Ovary (tissue), 9 donors: ENCODE results near the gene GPER1. TPM values are rescaled to one million over a fixed set of nuclear protein-coding genes. Genes with fewer than 3 reads are reported as not detected.

Source experiments
- DNase-seq, 5 donors: peaks; one replicate each; pipeline ENCODE4 v3.0.0-alpha.2; 2019 to 2020
- H3K27ac ChIP-seq, 2 donors: fragments of 200-600 bp; one replicate each; pipeline versions ENCODE4 v1.5.1 to v1.8.0; 2019 to 2022
- H3K27me3 ChIP-seq: fragments of 200-600 bp; one replicate; pipeline ENCODE4 v1.8.0; 2022
- H3K36me3 ChIP-seq: fragments of 200-600 bp; sonication (generic); one replicate; pipeline ENCODE4 v1.5.1; 2019
- H3K4me1 ChIP-seq: one replicate; pipeline ENCODE4 v1.8.1; 2013; ENCODE audit warnings: mild to moderate bottlenecking, moderate library complexity; ENCODE audit not compliant: insufficient read depth
- H3K4me3 ChIP-seq: fragments of 200-600 bp; sonication (generic); one replicate; pipeline ENCODE4 v1.5.1; 2017
- H3K9me3 ChIP-seq, 2 donors: fragments of 200-600 bp in 1 of 2; sonication (generic) in 1 of 2; one replicate each; pipeline versions ENCODE4 v1.5.1 to v1.8.1; 2013 to 2019; ENCODE audit warnings: mild to moderate bottlenecking in 1 of 2, moderate library complexity in 1 of 2
- CTCF ChIP-seq, 3 donors: fragments of 450-650 bp in 2 of 3; fragments of 200-600 bp in 1 of 3; IDR thresholded peaks; one replicate each; pipeline versions ENCODE4 v1.5.1 to v1.8.0; 2016 to 2022; ENCODE audit warnings: antibody characterized with exemption in 3 of 3, mild to moderate bottlenecking in 1 of 3
- EP300 ChIP-seq: sonication (generic); formaldehyde crosslinking; IDR thresholded peaks from one replicate; pipeline ENCODE4 v1.6.1; 2017; ENCODE audit warnings: antibody characterized with exemption
- POLR2A ChIP-seq: fragments of 450-650 bp; IDR thresholded peaks from one replicate; pipeline ENCODE4 v1.6.1; 2017; ENCODE audit warnings: antibody characterized with exemption, mild to moderate bottlenecking, moderate library complexity
- WGBS, 3 donors: extraction: QIAGEN DNeasy Blood & Tissue Kit in 1 of 3; methylation state at CpG; one replicate each; pipeline versions ENCODE4 v1.1.5 to v1.1.7; 2013 to 2017; 5-methylcytosine and 5-hydroxymethylcytosine counted together
- intact Hi-C, 4 donors: fragments of 100-400 bp; cut with DNase I; formaldehyde crosslinking; loops; one replicate each; pipeline versions ENCODE4 v1.11.0 to v1.15.1; 2022 to 2023
- polyA plus RNA-seq, 2 donors: library from polyadenylated mRNA; stranded (reverse); fragments of 200-250 nt in 1 of 2; fragments of 350-450 nt in 1 of 2; fragmentation: Illumina TruSeq in 1 of 2; extraction: RNeasy Lipid Tissue Mini Kit (QIAGEN cat#74804) in 1 of 2; gene quantifications; one replicate each; pipeline ENCODE4 v1.2.3, GENCODE V29; 2013 to 2014
- total RNA-seq, 7 donors: library from RNA; depleted of rRNA in 2 of 7; stranded (reverse); fragments of >200 nt in 2 of 7; fragmentation: NEBNext Ultra II Directional in 3 of 7; extraction: Animal tissue kit (Norgen Biotek cat#: 25700) in 3 of 7; gene quantifications; one replicate each; pipeline versions ENCODE4 v1.1.0 to v1.2.4, GENCODE V29; 2016 to 2023
- donor health status: DM: no; HTN: no; CAD: no; lungs with moderate emphysema.
- donor health status: DM: no; HTN: no; CAD: no.
- donor health status: Bipolar disorder and iron deficiency.
- donor health status: DM: yes; HTN: yes; CAD: no.
- donor health status: DM: no; HTN: no; CAD: no.
- donor health status: DM: yes; HTN: yes; CAD: no.

GPER1 gene
- total and polyA plus RNA-seq, 9 donors = 0.48 to 7.5 (median 2.9) TPM

GRCh38 chr7:1124164-1124563, 36.3 kb downstream of the GPER1 start:
- DNase-seq = peak in 2 of 5 donors; percentile 35 to 37
- Histone ChIP-seq H3K27me3 (no peaks in the 10 kb centered on the region), H3K4me1 (peaks cover 18% of the 10 kb centered on the region), H3K9me3 (no peaks in the 10 kb centered on the region), H3K27ac (peak overlapping the region in 1 of 2 donors; percentile 55), H3K4me3 (no peak overlapping the region), H3K36me3 (no peaks in the 10 kb centered on the region)
- WGBS, 3 donors = 58 to 60% (median 59%) methylated on average over 11 of the region's 11 CpGs
- TF ChIP-seq CTCF (IDR thresholded peaks at IDR 0.05) (no peak), EP300 (no peak), POLR2A (no peak)
- intact Hi-C loops = no loop called here

GRCh38 chr7:1124816-1125602, 37.1 kb downstream of the GPER1 start:
- peak in 2 of 5 donors; percentile 40 to 47 for DNase-seq
- H3K4me3 ChIP-seq = no peak overlapping the region
- no peaks in the 10 kb centered on the region for H3K9me3 ChIP-seq
- no peaks in the 10 kb centered on the region for H3K36me3 ChIP-seq
- TF ChIP-seq EP300 (no peak), POLR2A (no peak), CTCF (IDR thresholded peaks at IDR 0.05) (no peak)
- WGBS, 3 donors = 45 to 53% (median 53%) methylated on average over 23 of the region's 23 CpGs
- H3K27ac ChIP-seq = no peak overlapping the region
- intact Hi-C loops = loop anchor here in 1 of 4 donors (5.0 kb wide), 1 partner anchor 33 kb away; no protein-coding TSS in a partner anchor
- no peaks in the 10 kb centered on the region for H3K27me3 ChIP-seq
- H3K4me1 ChIP-seq = peaks cover 18% of the 10 kb centered on the region

GRCh38 chr7:1125603-1125969, 37.7 kb downstream of the GPER1 start:
- H3K4me3 ChIP-seq = no peak overlapping the region
- no peaks in the 10 kb centered on the region for H3K36me3 ChIP-seq
- no peak overlapping the region for H3K27ac ChIP-seq
- H3K27me3 ChIP-seq = no peaks in the 10 kb centered on the region
- intact Hi-C loops = loop anchor here in 1 of 4 donors (5.0 kb wide), 1 partner anchor 33 kb away; no protein-coding TSS in a partner anchor
- DNase-seq = peak in 1 of 5 donors; percentile 21
- WGBS, 3 donors = 94 to 96% (median 95%) methylated on average over 16 of the region's 16 CpGs
- TF ChIP-seq EP300 = no peak
- no peak for TF ChIP-seq POLR2A
- TF ChIP-seq CTCF (IDR thresholded peaks at IDR 0.05) = no peak
- H3K4me1 ChIP-seq = peaks cover 18% of the 10 kb centered on the region
- H3K9me3 ChIP-seq = no peaks in the 10 kb centered on the region

GRCh38 chr7:1127001-1127400, 39.1 kb downstream of the GPER1 start:
- Histone ChIP-seq H3K27ac (no peak overlapping the region), H3K9me3 (no peaks in the 10 kb centered on the region), H3K27me3 (no peaks in the 10 kb centered on the region), H3K36me3 (no peaks in the 10 kb centered on the region), H3K4me1 (peaks cover 12% of the 10 kb centered on the region), H3K4me3 (no peak overlapping the region)
- intact Hi-C loops = loop anchor here in 1 of 4 donors (5.0 kb wide), 1 partner anchor 35 kb away; no protein-coding TSS in a partner anchor
- DNase-seq = peak in 1 of 5 donors; percentile 10
- TF ChIP-seq CTCF (IDR thresholded peaks at IDR 0.05) (no peak), EP300 (no peak), POLR2A (no peak)
- WGBS, 3 donors = 93 to 94% (median 93%) methylated on average over 7 of the region's 7 CpGs
